ENCODE measurements around the gene MAP3K20. TPM values are rescaled to one million over a fixed set of nuclear protein-coding genes. Genes with fewer than 3 reads are reported as not detected.

Gene MAP3K20
- total RNA-seq, 1 donor from 2014 or later, result 466 TPM

DNA sequence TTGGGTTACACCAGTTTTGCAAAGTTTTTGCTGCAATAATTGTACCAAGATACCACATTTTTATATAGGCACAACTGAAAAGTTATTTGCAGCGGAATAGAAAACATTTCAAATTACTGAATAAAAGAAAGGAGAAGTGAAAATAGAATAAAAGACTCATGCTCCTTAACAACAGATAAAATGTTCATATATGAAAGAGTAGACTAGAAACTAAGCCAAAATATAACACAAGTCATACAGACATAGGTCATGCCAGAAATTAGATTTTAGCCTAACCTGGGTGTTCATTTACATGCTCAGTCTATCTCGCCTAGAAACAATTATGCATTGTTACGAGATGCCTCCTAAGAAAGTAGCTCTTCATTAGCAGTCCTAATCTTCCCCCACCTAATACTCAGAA lies 16.4 kb upstream of the MAP3K20 start:
- DNase-seq, result no peak
- Histone ChIP-seq H3K9me3 (replicated peaks) (no peaks in the 10 kb centered on the region), H3K27ac (replicated peaks) (peak overlapping the region; percentile 56), H3K4me1 (peaks cover 25% of the 10 kb centered on the region), H3K36me3 (no peaks in the 10 kb centered on the region), H3K4me3 (no peak overlapping the region), H3K27me3 (ENCODE audit: low read depth) (no peaks in the 10 kb centered on the region)
- intact Hi-C loops (cut with micrococcal nuclease), result no loop called here
- TF ChIP-seq, protein P1, sequence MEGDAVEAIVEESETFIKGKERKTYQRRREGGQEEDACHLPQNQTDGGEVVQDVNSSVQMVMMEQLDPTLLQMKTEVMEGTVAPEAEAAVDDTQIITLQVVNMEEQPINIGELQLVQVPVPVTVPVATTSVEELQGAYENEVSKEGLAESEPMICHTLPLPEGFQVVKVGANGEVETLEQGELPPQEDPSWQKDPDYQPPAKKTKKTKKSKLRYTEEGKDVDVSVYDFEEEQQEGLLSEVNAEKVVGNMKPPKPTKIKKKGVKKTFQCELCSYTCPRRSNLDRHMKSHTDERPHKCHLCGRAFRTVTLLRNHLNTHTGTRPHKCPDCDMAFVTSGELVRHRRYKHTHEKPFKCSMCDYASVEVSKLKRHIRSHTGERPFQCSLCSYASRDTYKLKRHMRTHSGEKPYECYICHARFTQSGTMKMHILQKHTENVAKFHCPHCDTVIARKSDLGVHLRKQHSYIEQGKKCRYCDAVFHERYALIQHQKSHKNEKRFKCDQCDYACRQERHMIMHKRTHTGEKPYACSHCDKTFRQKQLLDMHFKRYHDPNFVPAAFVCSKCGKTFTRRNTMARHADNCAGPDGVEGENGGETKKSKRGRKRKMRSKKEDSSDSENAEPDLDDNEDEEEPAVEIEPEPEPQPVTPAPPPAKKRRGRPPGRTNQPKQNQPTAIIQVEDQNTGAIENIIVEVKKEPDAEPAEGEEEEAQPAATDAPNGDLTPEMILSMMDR (IDR thresholded peaks at IDR 0.05; ENCODE audit: borderline replicate concordance), result no peak

DNA sequence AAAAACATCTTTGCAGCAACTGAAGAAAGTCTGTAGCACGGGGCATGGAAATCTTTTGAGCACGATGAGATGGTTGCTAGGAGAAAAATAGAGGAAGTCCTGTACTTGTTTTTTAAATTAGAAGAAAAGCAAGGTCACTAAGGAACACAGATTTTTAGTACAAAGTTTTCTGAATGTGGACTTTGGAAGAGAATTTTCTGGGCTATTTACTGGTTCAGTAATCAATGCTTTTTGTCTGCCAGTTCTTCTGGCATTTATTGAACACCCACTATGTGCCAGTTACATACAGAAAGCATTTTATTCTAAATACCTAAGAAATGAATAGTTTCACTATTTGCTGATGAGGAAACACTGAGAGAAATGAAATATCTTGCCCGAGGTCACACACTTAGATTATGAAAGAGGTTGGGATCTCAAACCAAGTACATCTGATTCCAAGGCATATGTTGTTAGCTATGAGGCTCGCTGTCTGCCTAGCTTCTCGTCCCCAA lies 15.6 kb upstream of the MAP3K20 start:
- intact Hi-C loops (cut with micrococcal nuclease), result no loop called here
- no peaks in the 10 kb centered on the region for H3K27me3 ChIP-seq (ENCODE audit: low read depth)
- no peak for DNase-seq
- H3K9me3 ChIP-seq (replicated peaks), result no peaks in the 10 kb centered on the region
- H3K36me3 ChIP-seq, result no peaks in the 10 kb centered on the region
- H3K4me1 ChIP-seq, result peaks cover 25% of the 10 kb centered on the region
- H3K4me3 ChIP-seq, result no peak overlapping the region
- H3K27ac ChIP-seq (replicated peaks), result peak overlapping the region; percentile 56
- TF ChIP-seq, protein P1 (IDR thresholded peaks at IDR 0.05; ENCODE audit: borderline replicate concordance), result no peak

DNA sequence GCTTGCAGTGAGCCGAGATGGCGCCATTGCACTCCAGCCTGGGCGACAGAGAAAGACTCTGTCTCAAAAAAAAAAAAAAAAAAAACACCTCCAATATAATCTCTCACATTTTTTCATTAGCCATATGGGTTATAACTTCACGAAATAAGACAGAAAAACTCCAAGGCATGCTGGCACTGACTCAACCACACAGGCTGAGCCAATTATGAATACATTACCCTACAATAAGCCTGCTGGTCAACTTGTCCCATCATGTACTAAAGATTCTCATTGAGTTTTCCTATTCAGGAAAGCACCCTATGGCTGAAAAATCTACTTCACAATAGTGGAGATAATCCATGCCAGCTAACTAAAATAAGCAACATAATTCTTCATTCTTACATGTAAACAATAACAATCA lies 12.8 kb upstream of the MAP3K20 start:
- no peaks in the 10 kb centered on the region for H3K27me3 ChIP-seq (ENCODE audit: low read depth)
- TF ChIP-seq, protein P1 (IDR thresholded peaks at IDR 0.05; ENCODE audit: borderline replicate concordance), result no peak
- intact Hi-C loops (cut with micrococcal nuclease), result no loop called here
- H3K4me1 ChIP-seq, result peaks cover 15% of the 10 kb centered on the region
- H3K4me3 ChIP-seq, result no peak overlapping the region
- no peak for DNase-seq
- H3K36me3 ChIP-seq, result no peaks in the 10 kb centered on the region
- no peak overlapping the region for H3K27ac ChIP-seq (replicated peaks)
- no peaks in the 10 kb centered on the region for H3K9me3 ChIP-seq (replicated peaks)

DNA sequence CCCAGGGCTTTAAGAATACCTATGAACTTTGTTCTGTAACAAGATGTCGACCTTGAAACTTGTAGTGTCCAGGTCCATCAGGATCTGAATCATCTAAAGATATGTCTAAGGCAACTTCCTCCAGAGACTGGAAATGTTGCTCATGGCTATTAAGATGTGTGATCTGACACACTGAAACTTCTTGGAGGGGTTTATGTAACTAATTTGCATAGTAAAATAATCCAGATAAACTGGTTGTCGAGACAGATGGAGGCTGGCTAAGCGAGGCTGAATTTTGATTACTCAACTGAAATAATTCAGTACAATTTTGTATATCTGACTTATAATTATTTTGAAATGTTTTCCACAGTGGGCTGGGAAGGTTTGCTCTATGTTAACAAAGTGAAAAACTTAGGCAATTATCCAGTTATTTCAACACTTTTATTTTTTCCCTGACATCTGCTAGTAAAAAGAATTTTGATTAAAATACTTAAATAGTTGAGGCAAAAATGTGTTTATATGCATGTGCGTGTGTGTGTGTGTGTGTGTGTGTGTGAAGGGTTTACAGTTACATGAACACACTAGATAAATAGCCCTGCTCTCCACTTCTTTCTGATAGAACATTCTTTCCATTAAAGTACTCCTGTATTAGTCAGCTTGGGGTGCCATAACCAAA lies 11.4 kb upstream of the MAP3K20 start:
- Histone ChIP-seq H3K27me3 (ENCODE audit: low read depth) (no peaks in the 10 kb centered on the region), H3K27ac (replicated peaks) (no peak overlapping the region), H3K4me1 (peaks cover 15% of the 10 kb centered on the region), H3K9me3 (replicated peaks) (no peaks in the 10 kb centered on the region), H3K4me3 (no peak overlapping the region), H3K36me3 (no peaks in the 10 kb centered on the region)
- intact Hi-C loops (cut with micrococcal nuclease), result no loop called here
- DNase-seq, result no peak
- TF ChIP-seq, protein P1 (IDR thresholded peaks at IDR 0.05; ENCODE audit: borderline replicate concordance), result no peak

DNA sequence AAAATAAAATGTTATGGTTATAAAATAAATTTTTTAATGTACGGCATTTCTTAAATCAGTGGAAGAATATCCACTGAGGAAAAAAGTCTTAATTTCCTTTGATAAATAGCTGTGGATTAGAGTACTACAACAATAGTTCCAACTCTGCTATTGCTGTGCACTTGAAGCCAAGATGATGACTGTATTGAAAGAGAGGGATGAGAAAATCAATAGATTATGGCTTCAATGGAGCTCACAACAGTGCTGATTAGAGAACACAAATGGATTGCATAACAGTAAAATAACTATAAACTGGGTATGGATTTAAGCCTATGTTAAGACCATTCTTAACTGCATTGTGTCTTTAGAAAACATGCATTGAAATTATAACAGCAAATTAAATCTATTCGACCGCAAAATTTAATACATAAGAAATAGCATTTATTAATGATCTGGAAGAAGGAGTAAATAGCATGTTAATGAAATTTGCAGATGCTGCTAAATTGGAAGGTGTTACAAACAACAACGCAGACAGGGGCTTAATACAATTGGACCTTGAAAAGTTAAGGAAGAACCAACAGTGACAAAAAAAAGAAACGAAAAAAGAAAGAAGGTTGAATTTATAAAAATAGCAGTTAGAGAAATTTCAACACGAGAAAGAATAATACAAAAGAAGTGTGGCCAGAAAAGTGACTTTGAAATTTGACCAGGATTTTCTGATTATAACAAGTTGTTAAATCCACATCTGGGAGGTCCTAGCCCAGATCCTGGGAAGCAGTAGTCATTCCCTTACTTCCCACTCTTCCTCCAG lies 8.6 kb upstream of the MAP3K20 start:
- DNase-seq, result no peak
- H3K27me3 ChIP-seq (ENCODE audit: low read depth), result no peaks in the 10 kb centered on the region
- H3K9me3 ChIP-seq (replicated peaks), result no peaks in the 10 kb centered on the region
- intact Hi-C loops (cut with micrococcal nuclease), result no loop called here
- no peak overlapping the region for H3K27ac ChIP-seq (replicated peaks)
- H3K36me3 ChIP-seq, result no peaks in the 10 kb centered on the region
- no peaks in the 10 kb centered on the region for H3K4me1 ChIP-seq
- no peak overlapping the region for H3K4me3 ChIP-seq
- TF ChIP-seq, protein P1 (IDR thresholded peaks at IDR 0.05; ENCODE audit: borderline replicate concordance), result no peak
